GM06990 (cell line): ENCODE results near the gene PITX1.

Experiments used
- DNase-seq: peaks from one replicate; pipeline ENCODE4 v3.0.0-alpha.2; 2011; ENCODE audit not compliant: insufficient read length; ENCODE audit errors: extremely low read depth
- H3K27me3 ChIP-seq: replicated peaks from 2 replicates; pipeline ENCODE4 v1.6.0; 2011; ENCODE audit warnings: low read length; ENCODE audit not compliant: control insufficient read depth, insufficient read depth
- H3K36me3 ChIP-seq: 2 replicates; pipeline ENCODE4 v1.5.1; 2011; ENCODE audit warnings: low read length; ENCODE audit not compliant: control insufficient read depth, insufficient read depth
- H3K4me3 ChIP-seq: replicated peaks from 2 replicates; pipeline ENCODE4 v1.5.1; 2011; ENCODE audit warnings: low read depth, mild to moderate bottlenecking, control low read depth, low read length
- CTCF ChIP-seq: IDR thresholded peaks from 2 replicates; pipeline ENCODE4 v1.5.1; 2011; ENCODE audit warnings: low read length, control low read depth, mild to moderate bottlenecking, inconsistent platforms; ENCODE audit not compliant: insufficient read depth, poor library complexity, severe bottlenecking

Gene PITX1

GRCh38 chr5:135069895-135070657, 36.0 kb upstream of the PITX1 start:
- Histone ChIP-seq H3K36me3 (no peaks in the 10 kb centered on the region), H3K27me3 (peaks cover 2% of the 10 kb centered on the region), H3K4me3 (no peak overlapping the region)
- TF ChIP-seq CTCF: no peak
- DNase-seq: no peak

- Histone ChIP-seq H3K27me3 (peaks cover 2% of the 10 kb centered on the region), H3K4me3 (no peak overlapping the region)
These were observed 35.2 kb upstream of the PITX1 start for GRCh38 chr5:135069016-135069770.

GRCh38 chr5:135067587-135067986, 33.6 kb upstream of the PITX1 start:
- no peak overlapping the region for H3K4me3 ChIP-seq
- TF ChIP-seq CTCF: no peak
- H3K27me3 ChIP-seq: peaks cover under 1% of the 10 kb centered on the region
- DNase-seq: no peak
- H3K36me3 ChIP-seq: no peaks in the 10 kb centered on the region

More at GRCh38 chr5:135069016-135069770, 35.2 kb upstream of the PITX1 start:
- no peak for TF ChIP-seq CTCF
- no peak for DNase-seq
- no peaks in the 10 kb centered on the region for H3K36me3 ChIP-seq

GRCh38 chr5:135066781-135067180, 32.8 kb upstream of the PITX1 start:
- Histone ChIP-seq H3K27me3 (no peaks in the 10 kb centered on the region; the same call in none of the 2 replicates), H3K4me3 (no peak overlapping the region), H3K36me3 (no peaks in the 10 kb centered on the region)
- TF ChIP-seq CTCF: no peak
- no peak for DNase-seq

- Histone ChIP-seq H3K4me3 (no peak overlapping the region), H3K36me3 (no peaks in the 10 kb centered on the region), H3K27me3 (no peaks in the 10 kb centered on the region; the same call in none of the 2 replicates)
- no peak for TF ChIP-seq CTCF
- DNase-seq: no peak
These were observed 31.6 kb upstream of the PITX1 start for GRCh38 chr5:135065306-135066265.
